B cell (primary cell): ENCODE measurements around the gene PIM3. TPM values are rescaled to one million over a fixed set of nuclear protein-coding genes. Genes with fewer than 3 reads are reported as not detected.

ENCODE experiments used
- ATAC-seq: fragments of 200-7000 bp; cut with Tn5 transposase; one replicate; pipeline ENCODE4 v1.10.0; 2021; ENCODE audit warnings: low read depth, mild to moderate bottlenecking, moderate number of reproducible peaks, moderate library complexity
- CTCF ChIA-PET: fragments of 350-600 bp; sonication (Branson Sonifier 250); formaldehyde crosslinking; loops from one replicate; lab custom pipeline; 2021; ENCODE audit warnings: antibody characterized with exemption, inconsistent platforms; lab: Charles Lee
- POLR2A ChIA-PET: fragments of 350-600 bp; sonication (Branson Sonifier 250); formaldehyde crosslinking; loops from one replicate; lab custom pipeline; 2021; ENCODE audit warnings: antibody characterized with exemption; lab: Charles Lee
- DNase-seq: peaks from one replicate; pipeline ENCODE4 v3.0.0; 2013
- H2AFZ ChIP-seq: 2 replicates; pipeline ENCODE4 v1.6.1; 2012; ENCODE audit warnings: mild to moderate bottlenecking, low read depth, low read length; ENCODE audit not compliant: insufficient read depth, poor library complexity, severe bottlenecking
- H3K27ac ChIP-seq, 2 donors: 1 replicate in 1 of 2; 2 replicates in 1 of 2; pipeline ENCODE4 v1.5.1; 2012 to 2013; ENCODE audit warnings: low read length in 2 of 2, mild to moderate bottlenecking in 2 of 2, moderate library complexity in 1 of 2
- H3K27me3 ChIP-seq, 4 experiments: fragments of 200-600 bp in 1 of 4; sonication (generic) in 1 of 4; replicated peaks in 1 of 4; 1 replicate in 2 of 4; 2 replicates in 2 of 4; pipeline versions ENCODE4 v1.6.1 to v1.7.0; 2013 to 2016; ENCODE audit warnings: low read length in 3 of 4, mild to moderate bottlenecking in 2 of 4, mixed read lengths in 1 of 4, moderate library complexity in 1 of 4; ENCODE audit not compliant: insufficient read depth in 4 of 4, control insufficient read depth in 3 of 4; ENCODE audit errors: control extremely low read depth in 1 of 4
- H3K36me3 ChIP-seq, 2 experiments: replicated peaks in 1 of 2; 1 replicate in 1 of 2; 2 replicates in 1 of 2; pipeline versions ENCODE4 v1.6.1 to v1.7.1; 2013; ENCODE audit warnings: low read length in 1 of 2; ENCODE audit not compliant: insufficient read depth in 2 of 2, control insufficient read depth in 1 of 2; ENCODE audit errors: control extremely low read depth in 1 of 2, extremely low read depth in 1 of 2
- H3K4me1 ChIP-seq, 2 donors: fragments of 200-600 bp in 1 of 2; sonication (generic) in 1 of 2; 1 replicate in 1 of 2; 2 replicates in 1 of 2; pipeline versions ENCODE4 v1.5.1 to v1.6.1; 2013 to 2017; ENCODE audit warnings: low read length in 2 of 2; ENCODE audit not compliant: control insufficient read depth in 2 of 2, insufficient read depth in 2 of 2
- H3K4me2 ChIP-seq: replicated peaks from 2 replicates; pipeline ENCODE3; 2012; ENCODE audit warnings: mild to moderate bottlenecking, low read depth, low read length; ENCODE audit not compliant: poor library complexity, severe bottlenecking
- H3K4me3 ChIP-seq, 5 experiments: fragments of 200-600 bp in 1 of 5; sonication (generic) in 1 of 5; 1 replicate in 3 of 5; 2 replicates in 2 of 5; pipeline versions ENCODE4 v1.5.1 to v1.7.0; 2011 to 2016; ENCODE audit warnings: low read length in 4 of 5, mild to moderate bottlenecking in 4 of 5, low read depth in 2 of 5, control low read depth in 1 of 5, moderate library complexity in 1 of 5; ENCODE audit not compliant: insufficient read depth in 1 of 5; ENCODE audit errors: control extremely low read depth in 1 of 5, extremely low read depth in 1 of 5
- H3K79me2 ChIP-seq: fragments of 200-600 bp; sonication (generic); one replicate; pipeline ENCODE4 v1.6.0; 2016; ENCODE audit warnings: low read length; ENCODE audit not compliant: control insufficient read depth, insufficient read depth
- H3K9ac ChIP-seq: fragments of 200-600 bp; sonication (generic); 2 replicates; pipeline ENCODE4 v1.6.1; 2017; ENCODE audit warnings: mild to moderate bottlenecking, low read length, moderate library complexity
- H3K9me3 ChIP-seq, 3 donors: one replicate each; pipeline versions ENCODE4 v1.6.1 to v1.7.1; 2013; ENCODE audit warnings: low read length in 2 of 3; ENCODE audit not compliant: control insufficient read depth in 2 of 3, insufficient read depth in 1 of 3; ENCODE audit errors: control extremely low read depth in 1 of 3
- H4K20me1 ChIP-seq: 2 replicates; pipeline ENCODE4 v1.6.0; 2012; ENCODE audit warnings: mild to moderate bottlenecking, low read length; ENCODE audit not compliant: insufficient read depth, control insufficient read depth, poor library complexity, severe bottlenecking
- H3K27ac Mint-ChIP-seq: one replicate; pipeline ENCODE4 v1.8.0; 2021; ENCODE audit warnings: mixed read lengths
- H3K27me3 Mint-ChIP-seq: one replicate; pipeline ENCODE4 v1.8.0; 2021; ENCODE audit warnings: mixed read lengths
- H3K4me1 Mint-ChIP-seq: one replicate; pipeline ENCODE4 v1.8.0; 2021; ENCODE audit warnings: mixed read lengths
- H3K4me3 Mint-ChIP-seq: one replicate; pipeline ENCODE4 v1.8.0; 2021; ENCODE audit warnings: mixed read lengths
- H3K9me3 Mint-ChIP-seq: one replicate; pipeline ENCODE4 v1.8.0; 2022; ENCODE audit warnings: mixed read lengths; ENCODE audit not compliant: insufficient read depth
- CTCF ChIP-seq: fragments of 200-600 bp; IDR thresholded peaks from one replicate; pipeline ENCODE4 v1.8.0; 2022; ENCODE audit warnings: antibody characterized with exemption, mild to moderate bottlenecking
- EZH2 ChIP-seq: IDR thresholded peaks from 2 replicates; pipeline ENCODE4 v1.6.1; 2012; ENCODE audit warnings: borderline replicate concordance, low read depth, mild to moderate bottlenecking, moderate library complexity, low read length; ENCODE audit not compliant: insufficient read depth, poor library complexity, severe bottlenecking
- WGBS: methylation state at CpG from one replicate; pipeline ENCODE4 v1.1.5; 2013; ENCODE audit warnings: missing lambda C conversion rate; ENCODE audit not compliant: insufficient coverage; 5-methylcytosine and 5-hydroxymethylcytosine counted together
- intact Hi-C: fragments of 100-400 bp; cut with micrococcal nuclease; formaldehyde crosslinking; loops from one replicate; pipeline ENCODE4 v1.10.0; 2022
- polyA plus RNA-seq: library from polyadenylated mRNA; depleted of rRNA; stranded (reverse); fragments of >200 nt; gene quantifications from 2 replicates; pipeline ENCODE4 v1.2.3, GENCODE V29; 2012
- total RNA-seq, 2 donors: library from RNA; stranded (reverse); fragments of 120-200 nt in 1 of 2; gene quantifications; 1 replicate in 1 of 2; 2 replicates in 1 of 2; pipeline versions ENCODE4 v1.2.3 to v1.2.4, GENCODE V29; 2013 to 2022

Gene PIM3
- total and polyA plus RNA-seq, 2 donors (not counting 1 experiment from before 2014, with no cell fraction given): 74.6 to 128 TPM

GRCh38 chr22:49922484-49922883 lies 38.1 kb upstream of the PIM3 start:
- WGBS: 100% methylated on average over 2 of the region's 22 CpGs
- H3K9me3 ChIP-seq: peaks cover 0 to 12% (median 0%) of the 10 kb centered on the region in 3 donors
- no peak overlapping the region for H3K4me2 ChIP-seq
- Mint-ChIP-seq H3K9me3 (no peaks in the 10 kb centered on the region), H3K4me1 (peaks cover 47% of the 10 kb centered on the region), H3K27me3 (no peaks in the 10 kb centered on the region), H3K4me3 (no peak overlapping the region), H3K27ac (peak overlapping the region; percentile 61)
- no peak overlapping the region for H3K9ac ChIP-seq
- intact Hi-C loops: no loop called here
- ChIA-PET CTCF (no interaction called here), POLR2A (no interaction called here)
- no peak overlapping the region for H3K4me3 ChIP-seq
- no peak overlapping the region for H3K27ac ChIP-seq
- H3K4me1 ChIP-seq: peaks cover 41 to 49% of the 10 kb centered on the region in 2 donors
- peaks cover 0 to 13% of the 10 kb centered on the region in 2 experiments for H3K36me3 ChIP-seq
- H2AFZ ChIP-seq: no peak overlapping the region
- DNase-seq (no peak), ATAC-seq (no peak)
- TF ChIP-seq EZH2: no peak
- peaks cover 11% of the 10 kb centered on the region for H3K79me2 ChIP-seq
- H3K27me3 ChIP-seq: no peaks in the 10 kb centered on the region
- H4K20me1 ChIP-seq: peaks cover 7% of the 10 kb centered on the region

- peaks cover 7% of the 10 kb centered on the region for H4K20me1 ChIP-seq
- H3K36me3 ChIP-seq: peaks cover 0 to 13% of the 10 kb centered on the region in 2 experiments
- intact Hi-C loops: no loop called here
- H3K4me2 ChIP-seq: peak overlapping the region; percentile 80
- Mint-ChIP-seq H3K4me3 (peak overlapping the region; percentile 64), H3K9me3 (no peaks in the 10 kb centered on the region), H3K27me3 (no peaks in the 10 kb centered on the region), H3K4me1 (peaks cover 49% of the 10 kb centered on the region), H3K27ac (peak overlapping the region; percentile 86)
- WGBS: 98% methylated on average over 24 of the region's 25 CpGs
- POLR2A ChIA-PET: no interaction called here
- peaks cover 7% of the 10 kb centered on the region for H3K79me2 ChIP-seq
- no peak overlapping the region for H3K9ac ChIP-seq
- ATAC-seq (no peak), DNase-seq (no peak)
- TF ChIP-seq CTCF (no peak), EZH2 (no peak)
- H3K27me3 ChIP-seq: no peaks in the 10 kb centered on the region
- H3K4me3 ChIP-seq: no peak overlapping the region
- H3K9me3 ChIP-seq: peaks cover 0 to 12% (median 0%) of the 10 kb centered on the region in 3 donors
- CTCF ChIA-PET: no interaction called here
- H3K27ac ChIP-seq: no peak overlapping the region
- H2AFZ ChIP-seq: no peak overlapping the region
- H3K4me1 ChIP-seq: peaks cover 37 to 45% of the 10 kb centered on the region in 2 donors
Measured at GRCh38 chr22:49922926-49923325, 37.6 kb upstream of the PIM3 start.
